DMS114 treated with DMSO at 0.1 percent for 48 hours (cell line): ENCODE measurements around the gene ROPN1B.

Experiments
- DNase-seq: peaks from one replicate; lab custom pipeline; 2025; ENCODE audit not compliant: unreplicated experiment; lab: John Stamatoyannopoulos, UW

Gene ROPN1B

DNA sequence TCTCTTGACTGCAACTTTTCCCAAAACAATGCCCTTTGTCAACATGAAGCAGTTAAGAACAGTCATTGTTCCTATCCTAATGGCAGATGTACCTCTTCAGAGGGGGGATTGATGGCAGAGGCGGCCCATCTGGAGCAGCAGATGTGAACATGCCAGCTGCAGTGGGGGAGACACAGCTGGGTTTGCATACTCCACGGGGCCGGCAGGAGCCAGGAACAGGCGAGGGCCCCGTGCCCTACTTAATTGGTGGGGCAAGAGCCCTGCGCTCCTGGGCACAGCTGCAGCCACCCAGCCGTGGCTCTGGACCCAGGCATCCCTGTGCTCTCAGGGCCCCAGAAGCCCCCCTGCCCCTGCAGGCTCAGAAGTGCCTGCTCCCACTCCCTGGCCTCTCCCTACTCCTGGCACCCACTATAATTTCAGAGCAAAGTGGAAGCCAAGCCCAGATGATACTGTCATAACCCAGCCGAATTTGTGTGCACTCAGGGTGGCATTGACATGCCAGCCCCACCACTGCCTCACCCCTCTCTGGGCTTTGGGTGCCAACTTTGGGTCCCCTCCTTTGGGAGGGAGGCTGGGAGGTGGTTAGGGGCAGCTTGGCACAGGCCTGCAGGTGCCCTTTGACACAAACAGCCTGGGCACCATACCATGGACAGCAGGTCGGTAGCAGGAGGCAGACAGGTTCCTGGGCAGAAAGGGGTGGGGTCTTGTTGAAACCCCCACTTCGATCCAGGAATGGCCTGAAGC lies 34.6 kb downstream of the ROPN1B start:
- DNase-seq = no peak

DNA sequence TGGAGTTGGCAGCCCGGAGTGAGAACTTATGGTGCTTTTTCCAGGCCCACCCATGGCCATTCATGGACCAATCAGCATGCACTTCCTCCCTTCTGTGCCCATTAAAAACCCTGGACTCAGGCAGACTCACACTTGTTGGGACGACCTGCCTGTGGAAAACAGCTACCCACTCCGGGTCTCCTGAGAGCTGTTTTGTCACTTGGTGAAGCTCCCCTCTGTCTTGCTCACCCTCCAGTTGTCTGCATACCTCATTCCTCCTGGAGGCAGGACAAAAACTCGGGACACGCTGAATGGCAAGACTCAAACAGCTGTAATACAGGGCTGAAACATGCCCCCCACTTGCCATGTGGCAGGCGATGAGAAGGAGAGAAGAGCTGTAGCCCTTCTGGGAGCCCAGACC lies 35.2 kb downstream of the ROPN1B start:
- no peak for DNase-seq

DNA sequence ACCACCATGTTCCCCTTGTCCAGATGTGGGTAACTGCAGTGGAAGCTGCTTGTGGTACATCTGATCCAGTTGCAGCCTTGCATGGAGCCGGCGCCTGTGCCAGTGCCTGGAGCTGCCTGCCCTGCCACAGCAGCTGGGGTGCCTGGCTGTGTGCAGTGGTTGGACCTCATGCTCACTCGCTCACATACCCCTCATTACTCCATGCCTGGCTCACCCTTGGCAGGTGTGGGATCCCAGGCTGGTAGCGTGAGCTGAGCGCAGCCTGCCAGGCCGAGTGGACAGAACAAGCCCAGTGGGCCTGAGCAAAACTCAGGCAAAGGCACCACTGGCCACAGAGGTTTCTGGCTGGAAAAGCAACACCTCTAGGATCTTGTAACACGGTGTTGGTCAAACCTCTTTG lies 35.7 kb downstream of the ROPN1B start:
- DNase-seq = no peak

DNA sequence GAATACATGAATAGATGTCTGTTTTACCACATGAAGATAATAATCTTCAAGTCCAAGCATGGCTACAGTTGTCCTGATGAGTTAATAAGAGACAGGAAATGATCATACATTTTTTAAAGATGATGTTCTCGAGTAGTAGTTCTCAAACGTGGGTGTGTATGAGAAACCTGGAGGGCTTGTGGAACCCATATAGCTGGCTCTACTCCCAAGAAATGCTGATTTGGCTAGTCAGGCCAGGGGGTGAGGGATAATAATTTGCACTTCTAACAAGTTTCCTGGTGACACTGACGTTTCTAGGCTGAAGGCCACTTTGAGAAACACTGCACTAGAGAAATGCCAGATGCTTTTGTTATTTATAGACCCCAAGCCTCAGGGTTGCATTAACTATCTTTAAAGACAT lies 37.0 kb downstream of the ROPN1B start:
- no peak for DNase-seq

DNA sequence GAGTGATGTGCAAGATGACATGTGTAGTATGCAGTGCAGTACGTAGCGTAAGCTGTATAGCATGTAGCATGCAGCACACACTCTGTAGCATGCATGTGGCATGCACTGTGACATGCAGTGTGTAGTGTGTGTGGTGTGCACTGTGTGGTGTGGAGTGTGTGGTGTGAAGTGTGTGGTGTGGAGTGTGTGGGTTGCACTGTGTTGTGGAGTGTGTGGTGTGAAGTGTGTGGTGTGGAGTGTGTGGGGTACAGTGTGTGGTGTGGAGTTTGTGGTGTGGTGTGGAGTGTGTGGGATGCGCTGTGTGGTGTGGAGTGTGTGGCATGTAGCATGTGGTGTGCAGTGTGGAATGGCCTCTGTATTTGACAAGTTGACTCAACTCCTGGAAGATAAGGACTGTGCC lies 39.2 kb downstream of the ROPN1B start:
- no peak for DNase-seq

DNA sequence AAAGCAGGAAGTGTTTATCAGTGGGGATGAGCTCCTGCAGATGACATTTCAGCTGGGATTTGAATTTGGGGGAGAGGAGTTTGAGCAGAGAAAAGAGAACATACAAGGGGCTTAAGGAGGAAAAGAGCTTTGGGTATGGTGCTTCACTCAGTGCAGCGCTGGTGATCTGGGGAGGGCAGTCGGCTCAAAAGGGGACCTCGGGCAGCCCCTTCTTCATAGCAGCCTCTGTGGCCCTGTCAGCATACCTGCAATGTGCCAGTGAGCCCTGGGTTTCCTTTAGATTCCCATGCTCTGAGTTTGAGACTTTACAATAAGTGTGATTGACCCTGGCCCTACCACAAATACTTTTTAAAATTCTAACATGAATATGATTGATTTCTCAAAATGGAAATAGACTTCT lies 40.2 kb downstream of the ROPN1B start:
- DNase-seq = no peak

DNA sequence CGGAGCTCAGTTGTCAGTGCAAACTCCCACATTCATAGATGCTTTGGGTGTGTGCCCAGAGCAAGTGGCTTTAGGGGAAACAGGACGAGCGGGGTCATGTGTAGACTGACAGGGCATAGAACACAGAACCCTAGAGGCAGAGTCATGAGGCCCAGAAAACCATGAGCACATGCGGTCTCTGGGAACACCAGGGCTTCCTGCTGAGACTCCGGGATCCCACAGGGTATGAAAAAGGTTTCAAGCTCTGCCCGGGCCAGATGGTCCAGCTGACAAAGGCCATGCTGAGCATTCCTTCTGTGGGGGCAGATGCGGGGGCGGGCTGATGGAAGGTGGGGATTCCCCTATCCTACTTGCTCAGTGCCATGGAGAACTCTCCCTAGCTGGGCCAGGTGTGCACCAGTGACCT lies 44.8 kb downstream of the ROPN1B start:
- DNase-seq = no peak

DNA sequence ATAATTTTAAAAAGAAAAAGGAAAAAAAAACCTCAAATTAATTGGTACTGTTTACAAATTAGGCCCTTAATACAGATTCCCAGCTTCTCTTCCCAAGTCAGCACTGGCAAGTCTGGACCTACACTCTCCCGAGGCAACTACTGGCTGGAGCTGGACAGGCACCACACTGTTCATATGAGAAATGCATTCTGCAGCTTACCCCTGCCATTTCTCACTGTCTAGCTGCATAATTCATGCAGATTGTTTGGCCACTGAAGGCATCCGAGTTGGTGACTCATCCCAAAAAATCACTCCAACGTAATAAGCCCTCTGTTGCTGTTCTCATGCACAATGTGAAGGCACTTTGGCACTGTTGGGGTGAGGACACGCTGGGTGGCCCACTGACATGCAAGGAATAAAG lies 45.3 kb downstream of the ROPN1B start:
- DNase-seq = no peak

DNA sequence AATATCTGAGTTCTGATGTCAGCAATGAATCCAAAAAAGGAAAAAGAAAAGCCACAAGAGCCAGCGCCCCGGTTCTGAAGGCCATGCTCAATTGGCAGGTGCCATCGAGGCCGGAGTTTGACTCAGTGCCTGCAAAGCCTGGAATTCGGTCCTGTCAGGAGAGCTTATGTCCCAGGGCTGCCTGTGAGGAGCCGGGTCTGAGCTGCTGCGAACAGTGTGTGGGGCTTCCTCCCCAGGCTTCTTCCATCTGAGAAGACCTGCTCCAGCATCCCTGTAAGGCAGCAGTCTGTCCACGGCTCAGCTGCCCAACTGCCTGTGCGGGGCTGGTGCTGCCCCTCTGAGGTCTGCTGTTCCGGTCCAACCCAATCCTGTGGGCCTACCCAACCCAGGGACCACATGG lies 46.1 kb downstream of the ROPN1B start:
- no peak for DNase-seq

DNA sequence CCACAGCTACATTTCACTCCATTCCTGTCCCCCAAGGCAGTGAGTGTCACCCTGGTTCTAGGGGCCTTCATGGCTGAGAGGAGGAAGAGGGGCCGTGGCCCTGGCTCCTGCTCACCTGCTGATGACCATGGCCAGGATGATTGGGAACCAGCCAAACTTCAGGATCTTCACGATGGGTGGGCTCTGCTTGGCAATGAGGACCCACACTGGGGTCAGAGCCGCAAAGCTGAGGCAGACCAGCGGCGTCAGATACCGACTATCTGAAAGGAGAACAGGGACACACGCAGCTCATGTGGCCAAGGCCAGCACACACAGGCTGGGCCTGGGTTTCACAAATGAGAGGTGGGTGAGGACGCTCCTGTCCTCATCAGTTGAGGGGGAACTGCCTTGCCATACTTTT lies 47.6 kb downstream of the ROPN1B start:
- DNase-seq = no peak

DNA sequence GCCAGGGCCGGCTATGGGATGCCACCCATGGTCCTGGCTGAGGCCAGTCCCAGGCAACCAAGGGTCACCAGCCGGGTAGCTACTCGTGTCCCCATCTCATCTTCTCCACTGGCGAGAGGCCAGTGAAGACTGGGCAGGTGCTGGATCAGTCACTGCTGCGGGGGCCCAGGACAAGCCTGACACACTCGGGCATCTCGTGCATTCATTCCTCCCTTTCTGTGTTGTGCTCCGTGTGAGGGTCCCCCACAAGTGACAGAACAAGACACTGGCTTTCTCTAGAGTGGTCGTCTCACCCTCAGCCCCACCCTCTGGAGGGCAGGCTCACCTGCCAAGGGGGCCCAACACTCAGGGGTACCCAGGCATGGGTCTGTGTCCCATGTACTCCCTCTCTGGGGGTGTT lies 48.4 kb downstream of the ROPN1B start:
- DNase-seq = no peak

DNA sequence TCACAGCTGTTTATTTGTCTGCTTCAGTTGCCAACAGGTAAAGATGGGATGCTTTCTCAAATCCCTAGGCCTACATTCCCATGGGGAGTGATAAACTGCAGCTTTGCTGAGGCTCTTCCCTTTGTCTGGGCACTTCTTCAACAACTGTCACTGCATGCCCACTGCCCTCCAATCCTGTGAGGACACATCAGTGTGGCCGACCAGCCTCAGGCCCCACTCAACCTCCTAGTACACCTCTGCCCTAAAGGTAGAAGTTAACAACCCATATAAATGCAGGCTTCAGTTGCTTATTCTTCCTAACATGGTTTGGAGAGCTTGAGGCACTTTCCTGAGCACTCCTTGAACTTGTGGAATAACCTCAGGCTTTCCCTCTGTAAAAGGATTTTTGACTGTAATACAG lies 49.6 kb downstream of the ROPN1B start:
- DNase-seq = no peak

DNA sequence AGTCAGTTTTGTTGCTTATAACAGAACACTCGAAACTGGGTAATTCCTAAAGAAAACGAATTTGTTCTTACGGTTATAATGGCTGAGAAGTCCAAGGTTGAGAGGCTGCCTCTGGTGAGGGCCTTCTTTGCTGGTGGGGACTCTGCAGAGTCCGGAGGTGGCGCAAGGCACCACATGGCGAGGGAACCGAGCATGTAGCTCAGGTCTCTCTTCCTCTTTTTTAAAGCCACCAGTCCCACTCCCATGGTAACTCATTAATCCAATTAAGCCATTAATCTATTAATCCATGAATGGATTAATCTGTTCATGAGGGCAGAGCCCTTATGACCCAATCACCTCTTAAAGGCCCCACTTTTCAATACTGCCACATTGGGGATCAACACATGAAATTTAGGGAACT lies 50.0 kb downstream of the ROPN1B start:
- no peak for DNase-seq

DNA sequence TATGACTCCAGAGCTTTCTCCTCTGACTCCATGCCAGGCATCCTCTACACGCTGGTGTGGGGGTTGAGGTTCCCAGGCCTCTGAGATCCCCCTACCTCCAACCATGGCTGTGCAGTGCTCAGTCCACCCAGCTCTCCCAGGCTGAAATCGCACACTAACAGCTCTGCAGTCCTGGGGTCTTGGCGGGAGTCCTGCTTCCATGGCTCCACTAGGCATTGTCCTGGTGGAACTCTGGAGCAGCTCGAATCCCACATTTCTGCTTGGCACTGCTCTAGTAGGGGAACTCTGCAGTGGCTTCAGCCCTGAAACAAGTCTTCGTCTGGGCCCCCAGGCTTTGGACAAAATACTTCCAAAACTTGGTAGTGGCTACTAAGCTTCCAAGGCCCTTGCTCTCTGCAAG lies 50.7 kb downstream of the ROPN1B start:
- DNase-seq = no peak

DNA sequence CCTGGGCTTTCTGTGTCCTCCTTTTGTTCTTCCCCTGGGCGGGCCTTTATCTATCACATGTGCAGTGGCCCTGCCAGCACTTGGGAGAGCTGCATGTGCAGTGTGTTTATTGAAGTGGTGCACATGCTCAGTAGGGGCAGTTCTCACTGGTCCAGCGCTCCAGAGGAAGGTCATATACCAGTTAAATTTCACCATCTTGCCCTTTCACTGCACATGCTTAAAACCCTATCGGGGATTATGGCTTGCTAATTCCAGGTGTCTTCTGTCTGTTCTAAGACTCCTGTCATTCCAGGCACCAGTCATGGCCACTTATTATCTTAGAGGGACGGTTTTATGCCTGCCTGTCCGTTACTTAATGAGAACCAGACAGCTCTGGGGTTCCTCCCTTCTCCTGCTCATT lies 52.2 kb downstream of the ROPN1B start:
- DNase-seq = no peak

DNA sequence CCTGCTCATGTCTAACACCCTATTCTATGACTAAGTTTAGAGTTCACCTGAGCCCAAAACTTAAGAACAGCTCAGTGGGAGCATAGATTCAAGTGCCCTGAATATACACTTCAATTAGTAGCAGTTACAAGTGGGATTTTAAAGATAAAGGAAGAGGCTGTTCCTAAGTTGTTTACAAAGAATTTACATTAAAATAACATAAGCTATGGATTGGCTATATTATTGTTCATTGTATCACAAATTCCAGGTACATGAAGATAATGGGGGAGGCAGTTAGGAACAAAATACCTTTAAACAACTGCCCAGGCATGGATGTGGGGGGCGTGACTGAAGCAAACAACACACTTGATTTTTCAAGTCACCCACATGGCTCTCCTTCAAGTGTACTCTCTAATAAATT lies 52.7 kb downstream of the ROPN1B start:
- no peak for DNase-seq

DNA sequence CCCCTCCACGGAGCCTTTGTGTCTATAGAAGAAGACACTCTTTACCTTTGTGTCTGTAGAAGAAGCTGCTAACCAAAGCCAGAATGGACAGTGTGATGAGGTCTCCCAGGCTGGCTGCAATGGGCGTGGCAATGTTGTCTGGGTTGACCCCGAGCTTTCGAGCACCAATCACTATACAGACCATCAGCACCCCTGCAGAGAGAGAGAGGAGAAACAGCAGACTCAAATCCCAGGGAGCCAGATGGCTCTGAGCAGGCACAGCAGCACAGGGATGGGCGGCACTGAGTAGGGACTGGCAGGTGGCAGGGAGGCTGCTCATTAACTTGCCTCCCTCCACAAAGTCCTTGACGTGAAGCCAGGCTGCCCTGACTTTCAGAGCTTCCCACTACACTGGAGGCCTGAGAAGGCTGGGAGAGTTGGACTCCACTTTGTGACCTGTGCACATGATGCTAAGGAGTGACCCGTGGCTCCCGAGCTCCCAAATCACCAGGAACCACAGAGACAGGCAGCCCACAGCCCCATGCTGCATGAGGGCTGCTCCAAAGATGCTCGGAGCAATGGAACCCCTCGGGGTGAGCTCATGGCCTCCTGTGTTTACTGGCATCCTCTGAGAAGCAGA lies 53.9 kb downstream of the ROPN1B start:
- DNase-seq = no peak

DNA sequence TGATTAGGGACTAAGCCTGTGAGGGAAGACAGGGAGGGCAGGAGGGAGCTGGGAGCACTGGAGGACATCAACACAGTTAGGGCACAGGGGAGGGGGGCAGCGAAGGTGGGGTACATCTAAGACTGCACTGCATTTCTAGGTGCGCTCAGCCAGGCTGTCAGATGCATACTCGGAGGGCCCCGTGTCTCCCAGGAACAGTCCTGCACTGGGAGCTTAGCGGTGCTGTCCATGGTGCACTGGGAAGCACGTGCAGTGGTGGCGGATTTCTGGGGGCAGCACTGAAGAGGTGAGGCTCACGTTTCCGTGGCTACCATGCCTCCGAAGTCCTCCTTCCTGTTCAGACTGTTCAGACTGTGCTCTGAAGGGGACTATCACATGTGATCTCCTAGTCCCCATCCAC lies 54.4 kb downstream of the ROPN1B start:
- no peak for DNase-seq

DNA sequence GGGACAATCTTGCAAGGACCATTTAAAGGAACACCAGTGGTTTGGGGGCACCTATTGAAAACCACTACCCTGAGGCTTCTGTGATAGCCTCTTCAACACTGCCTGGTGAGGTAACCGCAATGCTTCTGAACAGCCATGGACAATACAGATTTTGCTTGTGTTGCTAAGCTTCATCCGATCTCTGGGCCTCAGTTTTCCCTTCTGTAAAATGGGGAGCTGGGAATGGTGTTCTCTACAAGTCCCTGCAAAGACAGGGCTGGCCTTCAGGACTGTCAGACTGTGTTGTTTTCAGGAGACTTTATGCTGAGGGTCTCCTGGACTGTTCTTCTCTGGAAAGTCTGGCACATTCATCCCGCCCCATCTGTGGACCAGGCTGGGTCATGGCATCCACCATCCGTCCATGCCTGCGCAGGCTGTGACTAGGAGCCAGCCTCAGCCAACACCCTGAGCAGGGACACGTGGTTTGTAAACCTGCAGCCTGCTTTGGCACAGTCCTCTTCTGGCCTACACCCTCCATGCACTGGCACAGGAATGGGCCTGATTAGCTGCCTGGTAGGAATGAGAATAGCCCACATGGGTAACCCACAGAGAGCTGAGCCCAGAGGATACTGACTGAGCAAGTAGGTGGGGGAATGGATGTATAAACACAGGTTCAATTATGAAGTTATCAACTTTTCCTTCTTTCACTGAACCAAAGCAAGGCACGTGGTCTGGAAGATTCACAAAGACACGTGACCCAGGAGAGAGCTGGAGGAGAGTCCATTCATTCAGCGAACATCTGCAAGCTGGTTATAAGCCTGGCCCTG lies 55.3 kb downstream of the ROPN1B start:
- no peak for DNase-seq

DNA sequence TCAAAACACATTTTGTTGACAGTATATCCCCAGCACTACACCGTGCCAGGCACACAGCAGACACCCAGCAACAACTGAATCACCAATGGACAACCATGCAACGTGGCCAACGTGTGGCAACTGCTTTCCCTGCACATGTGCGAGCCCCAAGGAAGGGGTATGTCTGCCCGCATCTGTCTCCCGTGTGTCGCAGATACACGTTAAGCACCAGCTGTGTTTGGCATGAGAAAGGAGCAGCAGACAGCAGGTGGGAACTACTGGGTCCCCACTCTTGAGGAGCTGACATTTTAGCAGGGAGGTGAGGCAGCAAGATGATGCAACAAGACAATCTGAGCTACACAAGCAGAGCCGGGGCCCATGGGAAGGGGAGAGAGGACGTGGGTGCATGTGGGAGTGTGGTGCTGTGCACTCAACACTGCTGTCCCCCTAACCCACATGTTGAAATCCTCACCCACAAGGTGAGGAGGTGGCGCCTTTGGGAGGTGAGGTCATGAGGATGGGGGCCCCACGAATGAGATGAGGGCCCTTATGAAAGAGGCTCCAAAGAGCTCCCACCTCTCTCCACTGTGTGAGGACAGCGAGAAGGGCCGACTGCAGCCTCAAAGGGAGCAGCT lies 56.2 kb downstream of the ROPN1B start:
- DNase-seq = no peak

DNA sequence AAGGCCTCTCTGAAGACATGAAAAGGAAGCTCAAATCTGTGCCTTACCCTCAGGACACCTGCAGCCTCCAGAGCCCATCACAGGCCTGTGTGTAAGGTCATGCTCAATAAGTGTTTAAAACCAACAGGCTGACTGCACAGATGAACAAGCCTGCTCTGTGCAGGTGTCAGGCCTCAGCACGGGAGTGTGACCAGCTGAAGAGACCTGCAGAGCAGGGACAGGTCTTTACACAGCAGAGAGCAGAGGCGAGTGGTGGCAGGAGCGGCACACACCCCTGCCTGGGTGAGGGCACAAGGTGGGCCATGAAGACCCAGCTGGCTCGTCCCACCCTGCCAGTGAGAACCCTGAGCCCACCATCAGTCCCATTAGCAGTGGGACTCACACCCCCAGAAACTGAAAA lies 56.9 kb downstream of the ROPN1B start:
- no peak for DNase-seq

DNA sequence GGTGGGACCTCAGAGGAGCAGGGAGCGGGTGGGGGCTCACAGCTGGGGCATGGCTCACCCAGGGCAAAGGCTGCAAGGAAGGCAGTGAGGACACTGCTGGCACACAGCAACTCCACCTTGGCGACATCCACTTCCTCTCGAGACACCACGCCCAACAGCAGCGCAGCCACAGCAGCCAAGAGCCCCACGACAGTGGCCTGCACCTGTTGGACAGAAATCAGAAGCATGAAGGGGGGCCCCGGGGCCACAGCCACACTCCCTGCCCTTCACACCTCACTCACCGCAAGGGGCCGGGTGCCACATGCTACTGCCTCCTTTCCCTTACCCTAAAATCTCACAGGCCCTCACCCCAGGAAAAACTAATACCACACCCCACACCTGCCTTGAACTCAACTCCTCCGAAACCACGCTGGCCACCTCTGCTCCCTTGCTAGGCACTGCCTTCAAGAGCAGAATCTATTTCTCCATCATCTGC lies 57.3 kb downstream of the ROPN1B start:
- no peak for DNase-seq
